Measurements from ENCODE around the gene NRP2. TPM values are rescaled to one million over a fixed set of nuclear protein-coding genes. Genes with fewer than 3 reads are reported as not detected.

NRP2 gene
- total and polyA plus RNA-seq, 2 of the 13 experiments (the other 11 are each of a cell fraction or from before 2014, with no cell fraction given) = 0.65 to 1.4 TPM

- peak; percentile 40; the same call in 1 of the 2 replicates for TF ChIP-seq FOXJ3 (CRISPR knock-in tag; IDR thresholded peaks at IDR 0.05; ENCODE audit: borderline replicate concordance)
- TF ChIP-seq, protein P1, sequence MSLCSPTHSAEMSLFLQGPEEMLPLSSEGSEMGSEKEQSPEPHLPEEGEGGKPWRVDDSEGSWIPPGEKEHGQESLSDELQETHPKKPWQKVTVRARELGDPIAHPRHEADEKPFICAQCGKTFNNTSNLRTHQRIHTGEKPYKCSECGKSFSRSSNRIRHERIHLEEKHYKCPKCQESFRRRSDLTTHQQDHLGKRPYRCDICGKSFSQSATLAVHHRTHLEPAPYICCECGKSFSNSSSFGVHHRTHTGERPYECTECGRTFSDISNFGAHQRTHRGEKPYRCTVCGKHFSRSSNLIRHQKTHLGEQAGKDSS (CRISPR knock-in tag; IDR thresholded peaks at IDR 0.05; ENCODE audit: borderline replicate concordance, low read depth) = peak; percentile 68; the same call in 1 of the 2 replicates
- no peak for TF ChIP-seq ATF7 (IDR thresholded peaks at IDR 0.05)
- TF ChIP-seq ATF7 (CRISPR knock-in tag; IDR thresholded peaks at IDR 0.05) = peak; percentile 29; the same call in 1 of the 2 replicates
- TF ChIP-seq, protein P2, sequence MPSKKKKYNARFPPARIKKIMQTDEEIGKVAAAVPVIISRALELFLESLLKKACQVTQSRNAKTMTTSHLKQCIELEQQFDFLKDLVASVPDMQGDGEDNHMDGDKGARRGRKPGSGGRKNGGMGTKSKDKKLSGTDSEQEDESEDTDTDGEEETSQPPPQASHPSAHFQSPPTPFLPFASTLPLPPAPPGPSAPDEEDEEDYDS (CRISPR knock-in tag; IDR thresholded peaks at IDR 0.05) = 0 out of 2 replicates have a peak, but pooled peaks have one; percentile 21
- peak; percentile 17; the same call in 1 of the 2 replicates for TF ChIP-seq ZNF280B (CRISPR knock-in tag; IDR thresholded peaks at IDR 0.05; ENCODE audit: borderline replicate concordance)
- TF ChIP-seq ZNF501 (CRISPR knock-in tag; IDR thresholded peaks at IDR 0.05) = peak; percentile 34; the same call in 1 of the 2 replicates
- no peak for TF ChIP-seq ETV5 (CRISPR knock-in tag; IDR thresholded peaks at IDR 0.05; ENCODE audit: borderline replicate concordance)
- no peak for TF ChIP-seq ZNF101 (CRISPR knock-in tag; IDR thresholded peaks at IDR 0.05; ENCODE audit: borderline replicate concordance, low read depth)
- TF ChIP-seq SRSF4 (IDR thresholded peaks at IDR 0.05; ENCODE audit: low read depth, low read length, poor library complexity, severe bottlenecking) = no peak
- no peak for TF ChIP-seq ZNF747 (CRISPR knock-in tag; IDR thresholded peaks at IDR 0.05; ENCODE audit: borderline replicate concordance)
- TF ChIP-seq, protein P3, sequence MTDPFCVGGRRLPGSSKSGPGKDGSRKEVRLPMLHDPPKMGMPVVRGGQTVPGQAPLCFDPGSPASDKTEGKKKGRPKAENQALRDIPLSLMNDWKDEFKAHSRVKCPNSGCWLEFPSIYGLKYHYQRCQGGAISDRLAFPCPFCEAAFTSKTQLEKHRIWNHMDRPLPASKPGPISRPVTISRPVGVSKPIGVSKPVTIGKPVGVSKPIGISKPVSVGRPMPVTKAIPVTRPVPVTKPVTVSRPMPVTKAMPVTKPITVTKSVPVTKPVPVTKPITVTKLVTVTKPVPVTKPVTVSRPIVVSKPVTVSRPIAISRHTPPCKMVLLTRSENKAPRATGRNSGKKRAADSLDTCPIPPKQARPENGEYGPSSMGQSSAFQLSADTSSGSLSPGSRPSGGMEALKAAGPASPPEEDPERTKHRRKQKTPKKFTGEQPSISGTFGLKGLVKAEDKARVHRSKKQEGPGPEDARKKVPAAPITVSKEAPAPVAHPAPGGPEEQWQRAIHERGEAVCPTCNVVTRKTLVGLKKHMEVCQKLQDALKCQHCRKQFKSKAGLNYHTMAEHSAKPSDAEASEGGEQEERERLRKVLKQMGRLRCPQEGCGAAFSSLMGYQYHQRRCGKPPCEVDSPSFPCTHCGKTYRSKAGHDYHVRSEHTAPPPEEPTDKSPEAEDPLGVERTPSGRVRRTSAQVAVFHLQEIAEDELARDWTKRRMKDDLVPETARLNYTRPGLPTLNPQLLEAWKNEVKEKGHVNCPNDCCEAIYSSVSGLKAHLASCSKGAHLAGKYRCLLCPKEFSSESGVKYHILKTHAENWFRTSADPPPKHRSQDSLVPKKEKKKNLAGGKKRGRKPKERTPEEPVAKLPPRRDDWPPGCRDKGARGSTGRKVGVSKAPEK (CRISPR knock-in tag; IDR thresholded peaks at IDR 0.05; ENCODE audit: borderline replicate concordance) = no peak
- TF ChIP-seq ZNF710 (CRISPR knock-in tag; IDR thresholded peaks at IDR 0.05; ENCODE audit: borderline replicate concordance) = peak; percentile 41; the same call in 1 of the 2 replicates
- no peak for TF ChIP-seq ZNF136 (CRISPR knock-in tag; IDR thresholded peaks at IDR 0.05; ENCODE audit: low read depth)
- peak; percentile 44; the same call in 1 of the 2 replicates for TF ChIP-seq MEIS1 (CRISPR knock-in tag; IDR thresholded peaks at IDR 0.05; ENCODE audit: borderline replicate concordance)
- 0 out of 2 replicates have a peak, but pooled peaks have one; percentile 22 for TF ChIP-seq RFXAP (CRISPR knock-in tag; IDR thresholded peaks at IDR 0.05; ENCODE audit: borderline replicate concordance)
- 0 out of 2 replicates have a peak, but pooled peaks have one; percentile 24 for TF ChIP-seq SMAD3 (CRISPR knock-in tag; IDR thresholded peaks at IDR 0.05)
- no peak for TF ChIP-seq PITX1 (CRISPR knock-in tag; IDR thresholded peaks at IDR 0.05)
- 0 out of 2 replicates have a peak, but pooled peaks have one; percentile 3 for TF ChIP-seq ZNF331 (CRISPR knock-in tag; IDR thresholded peaks at IDR 0.05)
- peak; percentile 13; the same call in 1 of the 2 replicates for TF ChIP-seq IRF2 (CRISPR knock-in tag; IDR thresholded peaks at IDR 0.05)
These were observed at the start of gene NRP2 (continued) for GRCh38 chr2:205682239-205682970.
